Keratinocyte (primary cell): ENCODE measurements around the gene DCDC2. TPM values are rescaled to one million over a fixed set of nuclear protein-coding genes. Genes with fewer than 3 reads are reported as not detected.
"Not testable (repeated sequence)": the region's sequence is repeated elsewhere in the genome, so short reads cannot be mapped to it uniquely, and the experiment has no call there.

Source experiments
- DNase-seq: peaks from one replicate; pipeline ENCODE4 v3.0.0-alpha.2; 2011; ENCODE audit warnings: low read depth, missing footprints, low spot score
- FAIRE-seq: peaks from 2 replicates; lab custom pipeline; 2011; peaks lifted over from hg19 to GRCh38; lab: Jason Lieb, UNC
- H2AFZ ChIP-seq: 2 replicates; pipeline ENCODE4 v1.6.0; 2012; ENCODE audit warnings: low read length, control low read depth, inconsistent platforms; ENCODE audit not compliant: control insufficient read depth
- H3K27ac ChIP-seq: 2 replicates; pipeline ENCODE4 v1.5.1; 2011; ENCODE audit warnings: low read length; ENCODE audit not compliant: control insufficient read depth, insufficient read depth
- H3K27me3 ChIP-seq: 3 replicates; pipeline ENCODE4 v1.6.0; 2011; ENCODE audit warnings: low read length; ENCODE audit not compliant: control insufficient read depth, insufficient read depth; ENCODE audit errors: extremely low read depth
- H3K36me3 ChIP-seq, 2 experiments: 2 replicates in 1 of 2; 3 replicates in 1 of 2; pipeline ENCODE4 v1.5.1; 2011; ENCODE audit warnings: low read length in 2 of 2, mild to moderate bottlenecking in 1 of 2; ENCODE audit not compliant: control insufficient read depth in 2 of 2, insufficient read depth in 2 of 2; ENCODE audit errors: extremely low read depth in 1 of 2
- H3K4me1 ChIP-seq: 3 replicates; pipeline ENCODE4 v1.5.1; 2011; ENCODE audit warnings: low read length; ENCODE audit not compliant: control insufficient read depth, insufficient read depth; ENCODE audit errors: extremely low read depth
- H3K4me2 ChIP-seq: 3 replicates; pipeline ENCODE4 v1.6.0; 2011; ENCODE audit warnings: low read depth, low read length; ENCODE audit not compliant: control insufficient read depth, insufficient read depth; ENCODE audit errors: extremely low read depth
- H3K4me3 ChIP-seq, 3 experiments: fragments of 200-600 bp in 1 of 3; sonication (generic) in 1 of 3; 2 replicates in 2 of 3; 3 replicates in 1 of 3; pipeline ENCODE4 v1.5.1; 2011 to 2016; ENCODE audit warnings: low read length in 3 of 3, mild to moderate bottlenecking in 3 of 3, control low read depth in 2 of 3, inconsistent platforms in 1 of 3, low read depth in 1 of 3, mixed read lengths in 1 of 3, mixed run types in 1 of 3, moderate library complexity in 1 of 3; ENCODE audit not compliant: control insufficient read depth in 2 of 3, insufficient read depth in 2 of 3; ENCODE audit errors: extremely low read depth in 1 of 3
- H3K79me2 ChIP-seq: 2 replicates; pipeline ENCODE4 v1.6.0; 2012; ENCODE audit warnings: low read length; ENCODE audit not compliant: control insufficient read depth, insufficient read depth
- H3K9ac ChIP-seq: 3 replicates; pipeline ENCODE4 v1.6.0; 2011; ENCODE audit warnings: low read length; ENCODE audit not compliant: control insufficient read depth, insufficient read depth; ENCODE audit errors: extremely low read depth
- H3K9me1 ChIP-seq: 3 replicates; pipeline ENCODE4 v1.6.0; 2011; ENCODE audit warnings: low read length; ENCODE audit not compliant: control insufficient read depth, insufficient read depth; ENCODE audit errors: extremely low read depth
- H3K9me3 ChIP-seq: 2 replicates; pipeline ENCODE4 v1.5.1; 2012; ENCODE audit warnings: low read depth, low read length; ENCODE audit not compliant: control insufficient read depth
- H4K20me1 ChIP-seq: 3 replicates; pipeline ENCODE4 v1.6.0; 2011; ENCODE audit warnings: low read length; ENCODE audit not compliant: control insufficient read depth, insufficient read depth; ENCODE audit errors: extremely low read depth
- CTCF ChIP-seq, 3 experiments: IDR thresholded peaks in 1 of 3; conservative IDR thresholded peaks in 1 of 3; optimal IDR thresholded peaks in 1 of 3; 2 replicates in 2 of 3; 3 replicates in 1 of 3; pipeline versions ENCODE3 to v1.5.1; 2011; ENCODE audit warnings: low read length in 3 of 3, mild to moderate bottlenecking in 3 of 3, moderate library complexity in 2 of 3, control low read depth in 1 of 3, inconsistent platforms in 1 of 3; ENCODE audit not compliant: insufficient read depth in 2 of 3; ENCODE audit errors: extremely low read depth in 1 of 3
- EZH2 ChIP-seq: IDR thresholded peaks from one replicate; pipeline ENCODE4 v1.6.1; 2012; ENCODE audit warnings: inconsistent platforms, mild to moderate bottlenecking, low read length, moderate library complexity
- dilution Hi-C: fragments of 300-500 bp; cut with MboI; formaldehyde crosslinking; loops from one replicate; pipeline ENCODE4 v1.7.0; 2020; ENCODE audit warnings: low sequenced_read_pairs; ENCODE audit not compliant: extremely low pct_ligation_motif_present
- polyA plus RNA-seq, 5 experiments: library from polyadenylated mRNA; depleted of rRNA in 3 of 5; stranded (reverse) in 3 of 5; stranded (forward) in 1 of 5; unstranded in 1 of 5; fragments of >200 nt; gene quantifications; 1 replicate in 1 of 5; 2 replicates in 3 of 5; 3 replicates in 1 of 5; pipeline versions ENCODE4 v1.2.1 to v1.2.3, GENCODE V29; 2011 to 2012; ENCODE audit warnings: missing spikeins in 2 of 5, low read depth in 1 of 5, low replicate concordance in 1 of 5

Gene DCDC2
- polyA plus RNA-seq, 1 donor (not counting 4 experiments of a cell fraction or from before 2014, with no cell fraction given) = 0.10 TPM

GRCh38 chr6:24322924-24323323, 34.9 kb downstream of the DCDC2 start:
- no peak overlapping the region for H3K4me2 ChIP-seq
- FAIRE-seq (no peak), DNase-seq (no peak)
- peaks cover 3% of the 10 kb centered on the region for H3K4me1 ChIP-seq
- no peaks in the 10 kb centered on the region for H3K36me3 ChIP-seq
- no peaks in the 10 kb centered on the region for H3K79me2 ChIP-seq
- dilution Hi-C loops = no loop called here
- TF ChIP-seq EZH2 (no peak), CTCF (optimal IDR thresholded peaks at IDR 0.05 in 1 of 3, IDR thresholded peaks at IDR 0.05 in 1 of 3, conservative IDR thresholded peaks at IDR 0.05 in 1 of 3; ENCODE audit: extremely low read depth in 1 of 3, insufficient read depth in 2 of 3, low read length in 3 of 3) (no peak)
- H3K9me3 ChIP-seq = no peaks in the 10 kb centered on the region
- H3K27me3 ChIP-seq = no peaks in the 10 kb centered on the region
- H4K20me1 ChIP-seq = no peaks in the 10 kb centered on the region
- H2AFZ ChIP-seq = no peak overlapping the region
- no peak overlapping the region for H3K4me3 ChIP-seq
- H3K27ac ChIP-seq = no peak overlapping the region
- no peaks in the 10 kb centered on the region for H3K9me1 ChIP-seq
- no peak overlapping the region for H3K9ac ChIP-seq

GRCh38 chr6:24322446-24322845, 35.4 kb downstream of the DCDC2 start:
- H3K36me3 ChIP-seq, H3K4me3 ChIP-seq, H3K9me1 ChIP-seq, H3K4me2 ChIP-seq, FAIRE-seq, H3K27me3 ChIP-seq, DNase-seq, H3K9me3 ChIP-seq, H3K4me1 ChIP-seq, H4K20me1 ChIP-seq, dilution Hi-C loops, H3K79me2 ChIP-seq, H3K27ac ChIP-seq, H3K9ac ChIP-seq, H2AFZ ChIP-seq: not testable (repeated sequence)

GRCh38 chr6:24321538-24322162, 36.2 kb downstream of the DCDC2 start:
- H3K9me1 ChIP-seq = no peaks in the 10 kb centered on the region
- dilution Hi-C loops = no loop called here
- no peaks in the 10 kb centered on the region for H3K79me2 ChIP-seq
- FAIRE-seq (no peak), DNase-seq (no peak)
- no peak overlapping the region for H3K27ac ChIP-seq
- peaks cover 3% of the 10 kb centered on the region for H3K4me1 ChIP-seq
- no peak overlapping the region for H2AFZ ChIP-seq
- H3K4me2 ChIP-seq = no peak overlapping the region
- no peaks in the 10 kb centered on the region for H3K36me3 ChIP-seq
- no peaks in the 10 kb centered on the region for H3K9me3 ChIP-seq
- no peak overlapping the region for H3K4me3 ChIP-seq
- no peak overlapping the region for H3K9ac ChIP-seq
- no peak for TF ChIP-seq CTCF (optimal IDR thresholded peaks at IDR 0.05 in 1 of 3, IDR thresholded peaks at IDR 0.05 in 1 of 3, conservative IDR thresholded peaks at IDR 0.05 in 1 of 3; ENCODE audit: extremely low read depth in 1 of 3, insufficient read depth in 2 of 3, low read length in 3 of 3)
- no peak for TF ChIP-seq EZH2
- H3K27me3 ChIP-seq = no peaks in the 10 kb centered on the region
- no peaks in the 10 kb centered on the region for H4K20me1 ChIP-seq
